ENCODE data around the gene SIGLEC7. TPM values are rescaled to one million over a fixed set of nuclear protein-coding genes. Genes with fewer than 3 reads are reported as not detected.

SIGLEC7 gene
- total RNA-seq, 1 donor from 2014 or later, result not detected

DNA sequence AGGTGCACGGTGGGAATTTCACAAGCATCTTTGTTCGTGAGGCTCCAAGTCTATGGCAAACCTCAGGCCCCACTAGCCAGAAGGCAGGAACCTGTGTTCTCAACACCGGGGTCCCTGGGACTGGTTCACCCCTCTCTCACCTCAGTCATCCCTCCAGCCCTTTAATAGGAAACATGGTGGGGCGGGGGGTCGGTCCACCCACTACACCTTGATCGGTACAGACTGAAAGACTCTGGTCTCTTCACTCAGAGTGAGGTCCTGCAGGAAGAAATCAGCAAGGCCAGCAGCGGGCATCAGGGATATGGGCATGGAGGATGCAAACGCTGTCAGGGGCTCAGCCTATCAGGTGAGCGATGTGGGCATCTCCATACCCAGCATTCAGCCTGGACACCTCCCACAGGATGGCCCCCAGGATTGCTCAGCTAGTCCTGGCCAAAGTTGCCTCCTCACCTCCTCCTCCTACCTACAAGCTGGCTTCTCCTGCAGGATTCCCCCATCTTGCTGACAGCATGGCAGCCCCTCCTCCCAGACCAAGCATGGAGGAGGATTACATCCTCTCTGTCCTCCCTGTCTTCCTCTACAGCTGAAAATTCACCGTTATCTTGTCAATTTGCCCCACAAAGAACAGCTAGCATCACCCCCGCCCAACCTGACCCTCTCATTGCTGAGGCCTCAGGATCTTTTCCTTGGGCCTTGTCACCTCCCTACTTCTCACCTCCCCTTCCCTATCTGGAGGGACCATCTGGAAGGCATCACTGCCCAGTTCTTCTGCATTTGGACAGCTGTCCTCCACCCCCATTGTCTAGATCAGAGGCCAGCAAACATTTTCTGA is 45.5 kb downstream of the SIGLEC7 start:
- TF ChIP-seq, protein P1, sequence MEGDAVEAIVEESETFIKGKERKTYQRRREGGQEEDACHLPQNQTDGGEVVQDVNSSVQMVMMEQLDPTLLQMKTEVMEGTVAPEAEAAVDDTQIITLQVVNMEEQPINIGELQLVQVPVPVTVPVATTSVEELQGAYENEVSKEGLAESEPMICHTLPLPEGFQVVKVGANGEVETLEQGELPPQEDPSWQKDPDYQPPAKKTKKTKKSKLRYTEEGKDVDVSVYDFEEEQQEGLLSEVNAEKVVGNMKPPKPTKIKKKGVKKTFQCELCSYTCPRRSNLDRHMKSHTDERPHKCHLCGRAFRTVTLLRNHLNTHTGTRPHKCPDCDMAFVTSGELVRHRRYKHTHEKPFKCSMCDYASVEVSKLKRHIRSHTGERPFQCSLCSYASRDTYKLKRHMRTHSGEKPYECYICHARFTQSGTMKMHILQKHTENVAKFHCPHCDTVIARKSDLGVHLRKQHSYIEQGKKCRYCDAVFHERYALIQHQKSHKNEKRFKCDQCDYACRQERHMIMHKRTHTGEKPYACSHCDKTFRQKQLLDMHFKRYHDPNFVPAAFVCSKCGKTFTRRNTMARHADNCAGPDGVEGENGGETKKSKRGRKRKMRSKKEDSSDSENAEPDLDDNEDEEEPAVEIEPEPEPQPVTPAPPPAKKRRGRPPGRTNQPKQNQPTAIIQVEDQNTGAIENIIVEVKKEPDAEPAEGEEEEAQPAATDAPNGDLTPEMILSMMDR (conservative IDR thresholded peaks at IDR 0.05; ENCODE audit: low read depth, low read length), result no peak
- no peak overlapping the region for H3K4me3 ChIP-seq (ENCODE audit: low read depth, low read length)
- DNase-seq (ENCODE audit: low read depth), result no peak

DNA sequence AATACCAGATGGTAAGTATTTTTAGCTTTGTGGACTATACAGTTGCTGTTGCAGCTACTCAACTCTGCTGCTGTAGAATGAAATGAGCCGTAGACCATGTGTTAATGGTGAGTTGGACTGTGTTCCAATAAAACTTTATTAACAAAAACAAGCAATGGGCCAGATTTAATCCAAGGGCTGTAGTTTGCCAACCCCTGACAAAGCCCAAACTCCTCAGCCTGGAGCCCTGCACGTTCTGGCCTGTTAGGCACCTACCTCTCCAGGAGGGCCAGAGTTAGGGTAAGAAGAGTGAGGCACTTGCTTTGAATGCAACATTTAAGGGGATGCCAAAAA is 46.1 kb downstream of the SIGLEC7 start:
- DNase-seq (ENCODE audit: low read depth), result no peak

DNA sequence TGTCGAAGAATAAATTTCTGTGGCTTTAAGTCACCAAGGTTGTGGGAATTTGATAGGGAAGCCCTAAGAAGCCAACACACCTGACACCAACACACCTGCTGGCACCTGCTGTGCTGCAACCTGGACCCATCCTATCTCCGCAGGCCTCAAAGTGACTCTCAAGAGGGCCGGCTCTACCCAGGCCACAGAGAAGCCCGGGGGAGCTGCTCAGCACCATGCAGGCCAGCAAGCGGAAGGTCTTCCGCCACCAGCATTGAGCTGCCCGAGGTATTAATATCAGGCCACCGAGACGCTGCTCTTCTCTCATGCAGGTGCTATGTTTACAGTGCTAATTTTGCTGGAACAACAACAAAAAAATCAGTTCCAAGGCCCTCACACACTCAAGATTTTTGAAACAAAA is 50.6 kb downstream of the SIGLEC7 start:
- no peak for DNase-seq (ENCODE audit: low read depth)
- H3K4me3 ChIP-seq (ENCODE audit: low read depth, low read length), result no peak overlapping the region
- TF ChIP-seq, protein P1 (conservative IDR thresholded peaks at IDR 0.05; ENCODE audit: low read depth, low read length), result no peak

More for the DNA sequence above, 46.1 kb downstream of the SIGLEC7 start:
- TF ChIP-seq, protein P1 (conservative IDR thresholded peaks at IDR 0.05; ENCODE audit: low read depth, low read length), result no peak
- no peak overlapping the region for H3K4me3 ChIP-seq (ENCODE audit: low read depth, low read length)

DNA sequence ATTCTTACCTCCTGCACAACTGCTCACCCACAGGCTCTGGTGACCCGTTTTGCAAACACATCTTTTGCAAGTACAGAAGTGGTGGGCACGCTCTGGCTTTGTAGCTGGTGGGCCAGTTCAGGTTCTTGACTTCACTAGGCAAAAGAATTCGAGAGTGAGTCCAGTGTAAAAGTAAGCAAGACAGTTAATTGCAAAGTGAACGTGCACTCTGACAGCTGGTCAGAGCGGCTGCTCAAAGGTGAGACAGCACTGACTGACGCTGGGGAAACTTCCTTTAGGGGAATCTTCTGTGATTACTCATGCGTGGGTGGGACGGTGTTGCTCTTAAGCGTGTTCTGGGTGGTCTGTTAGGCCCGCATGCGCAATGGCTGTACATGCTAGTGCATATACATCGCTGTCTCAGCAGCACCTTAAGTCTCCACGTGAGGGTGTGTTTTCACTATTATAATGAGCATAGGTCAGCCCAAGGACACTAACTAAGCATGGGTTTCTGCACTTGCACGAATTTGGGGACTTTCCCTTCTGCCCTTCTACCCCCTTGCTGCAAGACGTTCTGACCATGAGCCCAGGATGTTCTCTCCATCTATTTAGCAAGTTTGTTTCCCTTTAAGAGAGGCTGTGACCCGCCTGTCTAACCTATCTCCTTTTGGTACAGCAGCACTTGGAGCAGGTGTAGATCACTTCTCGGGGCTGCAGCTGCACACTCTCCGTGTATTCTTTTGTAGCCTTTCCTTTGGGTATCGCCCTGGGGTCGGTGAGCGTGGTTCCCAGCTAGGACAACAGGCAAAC is 52.6 kb downstream of the SIGLEC7 start:
- TF ChIP-seq, protein P1 (conservative IDR thresholded peaks at IDR 0.05; ENCODE audit: low read depth, low read length), result no peak
- DNase-seq (ENCODE audit: low read depth), result no peak
- no peak overlapping the region for H3K4me3 ChIP-seq (ENCODE audit: low read depth, low read length)

DNA sequence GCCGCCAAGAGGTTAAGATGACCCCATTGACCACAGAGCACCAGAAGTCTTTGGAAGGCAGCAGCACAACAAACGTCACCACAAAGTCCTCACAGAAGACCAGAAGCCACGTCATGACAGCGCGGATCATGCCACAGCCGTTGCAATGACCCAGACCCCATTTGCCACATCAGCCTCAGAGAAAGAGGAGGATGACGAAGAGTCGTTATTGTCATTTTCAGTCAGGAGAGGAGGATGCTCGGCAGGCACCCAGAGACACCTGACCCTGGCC is 53.1 kb downstream of the SIGLEC7 start:
- no peak overlapping the region for H3K4me3 ChIP-seq (ENCODE audit: low read depth, low read length)
- no peak for DNase-seq (ENCODE audit: low read depth)
- TF ChIP-seq, protein P1 (conservative IDR thresholded peaks at IDR 0.05; ENCODE audit: low read depth, low read length), result no peak

DNA sequence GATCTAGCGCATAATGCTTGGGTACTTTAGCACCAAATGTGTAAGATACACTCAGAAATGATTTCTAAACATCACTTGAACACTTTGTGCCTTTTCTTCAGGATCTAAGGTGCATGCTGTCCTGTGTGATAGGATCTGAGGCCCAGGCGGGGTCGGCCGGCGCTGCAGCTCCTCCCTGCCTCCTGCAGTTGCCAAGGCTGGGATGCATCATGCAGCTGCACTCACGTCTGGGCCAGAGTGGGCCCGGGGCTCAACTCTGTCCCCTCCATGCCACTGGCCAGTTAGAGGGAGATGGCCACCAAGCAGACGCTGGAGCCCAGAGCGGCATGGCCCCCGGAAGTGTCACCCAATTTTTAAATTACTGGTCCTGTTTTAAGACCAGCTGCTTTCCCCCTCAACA is 53.5 kb downstream of the SIGLEC7 start:
- no peak overlapping the region for H3K4me3 ChIP-seq (ENCODE audit: low read depth, low read length)
- no peak for DNase-seq (ENCODE audit: low read depth)
- TF ChIP-seq, protein P1 (conservative IDR thresholded peaks at IDR 0.05; ENCODE audit: low read depth, low read length), result no peak
